ENCODE data around the gene SRSF6. TPM values are rescaled to one million over a fixed set of nuclear protein-coding genes. Genes with fewer than 3 reads are reported as not detected.

The SRSF6 gene
- total and polyA plus RNA-seq, 5 donors from 2014 or later: 41.0 to 269 (median 59.3) TPM

- Mint-ChIP-seq H3K4me3 (peak overlapping the region; percentile 29 to 91 (median 72)), H3K27me3 (peaks cover 5% of the 10 kb centered on the region), H3K9me3 (no peaks in the 10 kb centered on the region), H3K4me1 (peaks cover 13 to 59% (median 42%) of the 10 kb centered on the region in 4 donors), H3K36me3 (peaks cover 51% of the 10 kb centered on the region), H3K27ac (peak overlapping the region in 1 of 3 donors; percentile 44)
- H3K4me3 ChIP-seq (ENCODE audit: low read depth, low read length): no peak overlapping the region
- no peaks in the 10 kb centered on the region for H3K9me3 ChIP-seq (ENCODE audit: control insufficient read depth in 2 of 2, low read length in 2 of 2)
- ATAC-seq (ENCODE audit: low read depth in 2 of 2) (no peak), DNase-seq (no peak)
- peaks cover 66% of the 10 kb centered on the region for H3K36me3 ChIP-seq (ENCODE audit: control insufficient read depth, insufficient read depth, low read length)
- no peaks in the 10 kb centered on the region for H3K27me3 ChIP-seq (ENCODE audit: control insufficient read depth, insufficient read depth, low read length)
- peaks cover 28% of the 10 kb centered on the region for H3K4me1 ChIP-seq (ENCODE audit: control insufficient read depth, insufficient read depth, low read length, poor library complexity, severe bottlenecking)
- H3K27ac ChIP-seq (ENCODE audit: insufficient read depth, low read length, poor library complexity, severe bottlenecking): no peak overlapping the region
These were observed 3.1 kb downstream of the SRSF6 start for GRCh38 chr20:43460830-43461200.

GRCh38 chr20:43461894-43462659 is 4.4 kb downstream of the SRSF6 start:
- Mint-ChIP-seq H3K9me3 (no peaks in the 10 kb centered on the region), H3K4me1 (peaks cover 17 to 57% (median 43%) of the 10 kb centered on the region in 4 donors), H3K27ac (no peak overlapping the region), H3K27me3 (peaks cover 5% of the 10 kb centered on the region), H3K4me3 (peak overlapping the region in 2 of 4 donors; percentile 34 to 79), H3K36me3 (peaks cover 59% of the 10 kb centered on the region)
- H3K4me3 ChIP-seq (ENCODE audit: low read depth, low read length): peak overlapping the region; percentile 22
- H3K27ac ChIP-seq (ENCODE audit: insufficient read depth, low read length, poor library complexity, severe bottlenecking): no peak overlapping the region
- peaks cover 74% of the 10 kb centered on the region for H3K36me3 ChIP-seq (ENCODE audit: control insufficient read depth, insufficient read depth, low read length)
- no peaks in the 10 kb centered on the region for H3K9me3 ChIP-seq (ENCODE audit: control insufficient read depth in 2 of 2, low read length in 2 of 2)
- no peaks in the 10 kb centered on the region for H3K27me3 ChIP-seq (ENCODE audit: control insufficient read depth, insufficient read depth, low read length)
- no peak for DNase-seq
- H3K4me1 ChIP-seq (ENCODE audit: control insufficient read depth, insufficient read depth, low read length, poor library complexity, severe bottlenecking): peaks cover 22% of the 10 kb centered on the region
- no peak for ATAC-seq (ENCODE audit: low read depth in 2 of 2)

- DNase-seq: no peak
- H3K27ac ChIP-seq (ENCODE audit: insufficient read depth, low read length, poor library complexity, severe bottlenecking): no peak overlapping the region
- H3K4me1 ChIP-seq (ENCODE audit: control insufficient read depth, insufficient read depth, low read length, poor library complexity, severe bottlenecking): peaks cover 21% of the 10 kb centered on the region
- Mint-ChIP-seq H3K36me3 (peaks cover 63% of the 10 kb centered on the region), H3K27me3 (no peaks in the 10 kb centered on the region), H3K4me1 (peaks cover 17 to 57% (median 44%) of the 10 kb centered on the region in 4 donors), H3K27ac (no peak overlapping the region), H3K4me3 (peak overlapping the region in 1 of 4 donors; percentile 22), H3K9me3 (no peaks in the 10 kb centered on the region)
- ATAC-seq (ENCODE audit: low read depth in 2 of 2): no peak
- no peaks in the 10 kb centered on the region for H3K27me3 ChIP-seq (ENCODE audit: control insufficient read depth, insufficient read depth, low read length)
- no peak overlapping the region for H3K4me3 ChIP-seq (ENCODE audit: low read depth, low read length)
- no peaks in the 10 kb centered on the region for H3K9me3 ChIP-seq (ENCODE audit: control insufficient read depth in 2 of 2, low read length in 2 of 2)
- H3K36me3 ChIP-seq (ENCODE audit: control insufficient read depth, insufficient read depth, low read length): peaks cover 79% of the 10 kb centered on the region
These were observed 5.2 kb downstream of the SRSF6 start for GRCh38 chr20:43462660-43463526.

GRCh38 chr20:43463527-43464218 is 6.0 kb downstream of the SRSF6 start:
- peaks cover 63% of the 10 kb centered on the region for H3K36me3 Mint-ChIP-seq
- no peak for ATAC-seq (ENCODE audit: low read depth in 2 of 2)
- Histone ChIP-seq H3K36me3 (ENCODE audit: control insufficient read depth, insufficient read depth, low read length) (peaks cover 81% of the 10 kb centered on the region), H3K27me3 (ENCODE audit: control insufficient read depth, insufficient read depth, low read length) (no peaks in the 10 kb centered on the region), H3K4me1 (ENCODE audit: control insufficient read depth, insufficient read depth, low read length, poor library complexity, severe bottlenecking) (peaks cover 20% of the 10 kb centered on the region), H3K4me3 (ENCODE audit: low read depth, low read length) (no peak overlapping the region), H3K27ac (ENCODE audit: insufficient read depth, low read length, poor library complexity, severe bottlenecking) (no peak overlapping the region), H3K9me3 (ENCODE audit: control insufficient read depth in 2 of 2, low read length in 2 of 2) (no peaks in the 10 kb centered on the region)
- no peaks in the 10 kb centered on the region for H3K9me3 Mint-ChIP-seq
- no peaks in the 10 kb centered on the region for H3K27me3 Mint-ChIP-seq
- peak overlapping the region in 1 of 4 donors; percentile 22 for H3K4me3 Mint-ChIP-seq
- no peak for DNase-seq
- no peak overlapping the region for H3K27ac Mint-ChIP-seq
- peaks cover 17 to 57% (median 44%) of the 10 kb centered on the region in 4 donors for H3K4me1 Mint-ChIP-seq

- H3K36me3 Mint-ChIP-seq: peaks cover 64% of the 10 kb centered on the region
- Histone ChIP-seq H3K9me3 (ENCODE audit: control insufficient read depth in 2 of 2, low read length in 2 of 2) (no peaks in the 10 kb centered on the region), H3K27me3 (ENCODE audit: control insufficient read depth, insufficient read depth, low read length) (no peaks in the 10 kb centered on the region), H3K4me3 (ENCODE audit: low read depth, low read length) (no peak overlapping the region), H3K36me3 (ENCODE audit: control insufficient read depth, insufficient read depth, low read length) (peaks cover 76% of the 10 kb centered on the region), H3K4me1 (ENCODE audit: control insufficient read depth, insufficient read depth, low read length, poor library complexity, severe bottlenecking) (peaks cover 14% of the 10 kb centered on the region), H3K27ac (ENCODE audit: insufficient read depth, low read length, poor library complexity, severe bottlenecking) (no peak overlapping the region)
- no peaks in the 10 kb centered on the region for H3K9me3 Mint-ChIP-seq
- H3K4me1 Mint-ChIP-seq: peaks cover 17 to 52% (median 43%) of the 10 kb centered on the region in 4 donors
- H3K4me3 Mint-ChIP-seq: no peak overlapping the region
- no peak for ATAC-seq (ENCODE audit: low read depth in 2 of 2)
- no peak for DNase-seq
- no peak overlapping the region for H3K27ac Mint-ChIP-seq
- H3K27me3 Mint-ChIP-seq: no peaks in the 10 kb centered on the region
These were observed 6.6 kb downstream of the SRSF6 start for GRCh38 chr20:43464219-43464790.

- H3K27me3 Mint-ChIP-seq: no peaks in the 10 kb centered on the region
- H3K27me3 ChIP-seq (ENCODE audit: control insufficient read depth, insufficient read depth, low read length): no peaks in the 10 kb centered on the region
- H3K36me3 ChIP-seq (ENCODE audit: control insufficient read depth, insufficient read depth, low read length): peaks cover 64% of the 10 kb centered on the region
- ATAC-seq (ENCODE audit: low read depth in 2 of 2): no peak
- H3K9me3 Mint-ChIP-seq: no peaks in the 10 kb centered on the region
- H3K4me1 ChIP-seq (ENCODE audit: control insufficient read depth, insufficient read depth, low read length, poor library complexity, severe bottlenecking): peaks cover 9% of the 10 kb centered on the region
- H3K27ac ChIP-seq (ENCODE audit: insufficient read depth, low read length, poor library complexity, severe bottlenecking): no peak overlapping the region
- no peak overlapping the region for H3K27ac Mint-ChIP-seq
- no peak overlapping the region for H3K4me3 ChIP-seq (ENCODE audit: low read depth, low read length)
- H3K9me3 ChIP-seq (ENCODE audit: control insufficient read depth in 2 of 2, low read length in 2 of 2): no peaks in the 10 kb centered on the region
- DNase-seq: no peak
- H3K4me1 Mint-ChIP-seq: peaks cover 13 to 40% (median 37%) of the 10 kb centered on the region in 4 donors
- no peak overlapping the region for H3K4me3 Mint-ChIP-seq
- peaks cover 58% of the 10 kb centered on the region for H3K36me3 Mint-ChIP-seq
These were observed 7.9 kb downstream of the SRSF6 start for GRCh38 chr20:43465625-43465943.

GRCh38 chr20:43467589-43467988 is 9.9 kb downstream of the SRSF6 start:
- Histone ChIP-seq H3K27me3 (ENCODE audit: control insufficient read depth, insufficient read depth, low read length) (no peaks in the 10 kb centered on the region), H3K9me3 (ENCODE audit: control insufficient read depth in 2 of 2, low read length in 2 of 2) (no peaks in the 10 kb centered on the region), H3K4me3 (ENCODE audit: low read depth, low read length) (no peak overlapping the region), H3K4me1 (ENCODE audit: control insufficient read depth, insufficient read depth, low read length, poor library complexity, severe bottlenecking) (no peaks in the 10 kb centered on the region), H3K36me3 (ENCODE audit: control insufficient read depth, insufficient read depth, low read length) (peaks cover 46% of the 10 kb centered on the region), H3K27ac (ENCODE audit: insufficient read depth, low read length, poor library complexity, severe bottlenecking) (no peak overlapping the region)
- no peaks in the 10 kb centered on the region for H3K9me3 Mint-ChIP-seq
- H3K27ac Mint-ChIP-seq: peak overlapping the region in 1 of 3 donors; percentile 44
- DNase-seq: no peak
- H3K4me1 Mint-ChIP-seq: peaks cover 13 to 30% (median 26%) of the 10 kb centered on the region in 4 donors
- peaks cover 49% of the 10 kb centered on the region for H3K36me3 Mint-ChIP-seq
- no peak for ATAC-seq (ENCODE audit: low read depth in 2 of 2)
- H3K27me3 Mint-ChIP-seq: no peaks in the 10 kb centered on the region
- peak overlapping the region in 1 of 4 donors; percentile 4 for H3K4me3 Mint-ChIP-seq

Measured in CD4-positive, CD25-positive, alpha-beta regulatory T cell (primary cell).